Posterior cingulate gyrus (tissue), 11 donors: Measurements from ENCODE around the gene IGF2.

Source experiments
- DNase-seq, 10 donors: peaks; one replicate each; pipeline versions ENCODE4 v3.0.0 to v3.0.0-alpha.2; 2020 to 2021; ENCODE audit warnings: mixed read lengths in 3 of 10
- intact Hi-C: fragments of 100-400 bp; cut with DNase I; formaldehyde crosslinking; loops from one replicate; pipeline ENCODE4 v1.15.1; 2023

Gene IGF2

GRCh38 chr11:2096919-2097301, 42.3 kb downstream of the IGF2 start:
- intact Hi-C loops = no loop called here
- DNase-seq = peak in 4 of 10 donors; percentile 6 to 74 (median 46)

GRCh38 chr11:2096011-2096918, 42.9 kb downstream of the IGF2 start:
- intact Hi-C loops = no loop called here
- DNase-seq = peak in 3 of 10 donors; percentile 25 to 69 (median 59)

- DNase-seq = peak in 3 of 10 donors; percentile 32 to 54 (median 41)
- intact Hi-C loops = no loop called here
Observed at GRCh38 chr11:2095542-2095941, 43.6 kb downstream of the IGF2 start.

- intact Hi-C loops = no loop called here
- DNase-seq = peak in 3 of 10 donors; percentile 36 to 73 (median 37)
Observed at GRCh38 chr11:2095198-2095520, 44.0 kb downstream of the IGF2 start.

GRCh38 chr11:2094354-2095197, 44.6 kb downstream of the IGF2 start:
- DNase-seq = peak in 3 of 10 donors; percentile 55 to 81 (median 79)
- intact Hi-C loops = no loop called here

DNA sequence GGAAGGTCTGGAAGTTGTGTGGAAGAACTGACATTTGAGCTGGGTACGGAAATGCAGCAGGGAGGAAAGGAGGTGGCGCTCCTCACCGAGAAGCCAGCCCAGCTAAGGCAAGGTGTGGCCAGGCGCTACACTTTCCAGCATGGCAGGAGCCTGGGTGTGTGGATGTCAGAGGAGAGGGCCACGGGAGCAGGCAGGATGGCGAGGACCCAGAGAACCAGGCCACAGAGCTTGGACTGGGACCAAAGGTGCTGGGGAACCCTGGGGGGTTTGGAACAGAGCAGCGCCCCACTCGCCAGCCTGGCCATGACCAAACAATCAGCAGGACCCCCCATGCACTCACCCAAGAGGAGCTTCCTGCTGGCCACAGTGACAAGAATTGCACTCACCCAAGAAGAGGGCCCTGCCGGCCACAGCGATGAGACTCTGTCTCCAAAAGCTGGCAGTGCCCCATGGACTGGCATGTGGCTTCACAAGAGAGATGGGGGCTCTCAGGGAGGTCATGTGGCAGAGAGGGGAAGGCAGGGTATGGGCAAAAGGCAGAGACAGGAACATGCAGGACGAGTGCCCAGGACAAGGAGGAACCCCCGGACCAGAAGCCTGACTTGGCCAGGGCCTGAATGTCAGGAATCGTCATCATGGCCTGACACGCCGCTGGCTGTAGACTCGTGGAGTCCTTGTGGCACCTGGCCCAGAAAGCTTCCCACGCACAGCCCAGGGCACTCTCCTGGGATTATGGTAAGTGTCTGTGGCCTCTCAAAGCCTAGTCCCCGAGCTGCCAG, 45.4 kb downstream of the IGF2 start:
- peak in 3 of 10 donors; percentile 64 to 66 (median 65) for DNase-seq
- intact Hi-C loops = no loop called here

DNA sequence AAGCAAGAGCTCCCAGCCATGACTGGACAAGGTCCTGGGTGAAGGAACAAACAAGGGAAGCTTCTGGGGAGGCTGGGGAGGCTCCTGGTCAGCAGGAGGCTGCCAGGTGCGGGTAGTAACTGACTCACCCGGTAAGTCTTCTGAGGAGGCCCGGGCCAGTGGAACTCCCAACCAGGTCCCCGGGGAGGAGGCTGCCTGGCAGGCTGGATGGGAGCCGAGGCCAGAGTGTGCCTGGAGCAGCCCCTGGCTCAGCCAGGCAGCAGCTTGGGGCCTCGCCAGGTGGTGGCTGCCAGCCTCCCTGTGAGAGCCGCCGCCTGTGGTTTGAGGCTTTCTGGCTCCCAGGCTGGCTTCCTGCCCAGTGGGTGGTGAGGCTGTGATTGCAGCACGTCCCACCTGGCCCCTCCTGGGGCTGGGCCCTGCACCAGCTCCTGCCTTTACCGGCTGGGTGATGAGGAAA, 46.2 kb downstream of the IGF2 start:
- DNase-seq = peak in 4 of 10 donors; percentile 33 to 86 (median 71)
- intact Hi-C loops = no loop called here

- peak in 4 of 10 donors; percentile 9 to 54 (median 42) for DNase-seq
- intact Hi-C loops = no loop called here
Observed at GRCh38 chr11:2092464-2092910, 46.7 kb downstream of the IGF2 start.

- intact Hi-C loops = no loop called here
Observed at GRCh38 chr11:2091786-2092463, 47.3 kb downstream of the IGF2 start.

GRCh38 chr11:2091112-2091746, 48.0 kb downstream of the IGF2 start:
- intact Hi-C loops = no loop called here
- DNase-seq = peak in 4 of 10 donors; percentile 14 to 59 (median 47)

More at GRCh38 chr11:2091786-2092463, 47.3 kb downstream of the IGF2 start:
- peak in 4 of 10 donors; percentile 19 to 66 (median 48) for DNase-seq

GRCh38 chr11:2090172-2091111, 48.7 kb downstream of the IGF2 start:
- intact Hi-C loops = no loop called here
- peak in 4 of 10 donors; percentile 21 to 75 (median 57) for DNase-seq

DNA sequence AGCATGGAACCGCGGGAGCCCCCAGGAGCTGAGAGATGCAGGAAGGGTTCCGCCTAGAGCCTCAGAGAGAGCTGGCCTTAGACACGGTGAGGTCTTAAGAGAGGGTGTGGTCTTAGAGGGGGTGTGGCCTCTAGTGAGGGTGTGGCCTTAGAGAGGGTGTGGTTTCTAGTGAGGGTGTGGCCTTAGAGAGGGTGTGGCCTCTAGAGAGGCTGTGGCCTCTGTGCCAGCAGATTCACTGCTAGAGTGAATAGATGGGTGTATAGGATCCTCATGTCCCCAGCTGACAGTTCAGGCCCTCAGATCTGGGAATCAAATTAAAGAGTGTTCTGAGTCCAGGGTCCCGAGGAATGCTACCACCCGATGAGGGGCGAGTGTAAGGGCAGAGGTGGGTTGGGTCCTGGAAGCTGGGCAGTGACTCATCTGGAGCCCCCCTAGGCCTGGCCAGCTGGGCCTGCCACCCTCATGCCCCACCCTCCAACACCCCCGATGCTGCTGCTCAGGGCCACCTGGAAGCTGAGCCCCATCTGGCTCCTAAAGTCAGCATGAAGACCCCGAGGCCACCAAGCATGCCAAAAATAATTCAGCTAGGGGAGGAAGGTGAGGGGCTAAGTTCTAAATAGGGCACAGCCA, 49.5 kb downstream of the IGF2 start:
- peak in 2 of 10 donors; percentile 21 to 73 for DNase-seq
- intact Hi-C loops = no loop called here

- DNase-seq = peak in 4 of 10 donors; percentile 13 to 74 (median 56)
- intact Hi-C loops = no loop called here
Observed at GRCh38 chr11:2088746-2089535, 50.2 kb downstream of the IGF2 start.

DNA sequence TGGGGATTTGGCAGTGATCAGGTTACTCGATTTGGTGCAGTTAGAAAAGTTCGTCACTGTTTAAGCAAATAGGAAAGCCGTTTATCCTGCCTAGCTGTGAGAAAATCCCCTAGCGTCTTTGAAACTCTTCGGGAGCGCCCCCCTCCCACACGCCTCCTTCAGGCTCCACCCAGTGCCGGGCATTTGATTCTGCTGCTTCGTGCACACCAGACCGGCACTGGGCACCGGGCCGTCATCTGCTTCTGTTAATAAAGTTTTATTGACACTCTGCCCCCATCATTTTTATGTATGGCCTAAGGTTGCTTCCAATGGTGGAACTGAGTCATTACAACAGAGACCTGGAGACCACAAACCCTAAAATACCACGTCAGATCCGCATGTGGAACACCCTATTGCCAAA, 50.9 kb downstream of the IGF2 start:
- intact Hi-C loops = no loop called here
- peak in 3 of 10 donors; percentile 8 to 72 (median 43) for DNase-seq

- intact Hi-C loops = no loop called here
- peak in 4 of 10 donors; percentile 20 to 67 (median 38) for DNase-seq
Observed at GRCh38 chr11:2086239-2087040, 52.7 kb downstream of the IGF2 start.
